ENCODE measurements around the gene PAIP2.

- no peak for TF ChIP-seq CTCF (IDR thresholded peaks at IDR 0.05)
- no peak for TF ChIP-seq POLR2A (IDR thresholded peaks at IDR 0.05)
Observed at GRCh38 chr5:139376364-139376763, 34.7 kb downstream of the PAIP2 start.

Measured in transverse colon (tissue), 3 donors.